Activated gamma-delta T cell treated with Interleukin-2 at 50 U/mL for 16 hours (primary cell): ENCODE data around the gene CKAP4.
"Not testable (repeated sequence)": the region's sequence is repeated elsewhere in the genome, so short reads cannot be mapped to it uniquely, and the experiment has no call there.

ENCODE experiments used
- DNase-seq: peaks from one replicate; pipeline ENCODE4 v3.0.0-alpha.2; 2020

CKAP4 gene, protein sequence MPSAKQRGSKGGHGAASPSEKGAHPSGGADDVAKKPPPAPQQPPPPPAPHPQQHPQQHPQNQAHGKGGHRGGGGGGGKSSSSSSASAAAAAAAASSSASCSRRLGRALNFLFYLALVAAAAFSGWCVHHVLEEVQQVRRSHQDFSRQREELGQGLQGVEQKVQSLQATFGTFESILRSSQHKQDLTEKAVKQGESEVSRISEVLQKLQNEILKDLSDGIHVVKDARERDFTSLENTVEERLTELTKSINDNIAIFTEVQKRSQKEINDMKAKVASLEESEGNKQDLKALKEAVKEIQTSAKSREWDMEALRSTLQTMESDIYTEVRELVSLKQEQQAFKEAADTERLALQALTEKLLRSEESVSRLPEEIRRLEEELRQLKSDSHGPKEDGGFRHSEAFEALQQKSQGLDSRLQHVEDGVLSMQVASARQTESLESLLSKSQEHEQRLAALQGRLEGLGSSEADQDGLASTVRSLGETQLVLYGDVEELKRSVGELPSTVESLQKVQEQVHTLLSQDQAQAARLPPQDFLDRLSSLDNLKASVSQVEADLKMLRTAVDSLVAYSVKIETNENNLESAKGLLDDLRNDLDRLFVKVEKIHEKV

DNA sequence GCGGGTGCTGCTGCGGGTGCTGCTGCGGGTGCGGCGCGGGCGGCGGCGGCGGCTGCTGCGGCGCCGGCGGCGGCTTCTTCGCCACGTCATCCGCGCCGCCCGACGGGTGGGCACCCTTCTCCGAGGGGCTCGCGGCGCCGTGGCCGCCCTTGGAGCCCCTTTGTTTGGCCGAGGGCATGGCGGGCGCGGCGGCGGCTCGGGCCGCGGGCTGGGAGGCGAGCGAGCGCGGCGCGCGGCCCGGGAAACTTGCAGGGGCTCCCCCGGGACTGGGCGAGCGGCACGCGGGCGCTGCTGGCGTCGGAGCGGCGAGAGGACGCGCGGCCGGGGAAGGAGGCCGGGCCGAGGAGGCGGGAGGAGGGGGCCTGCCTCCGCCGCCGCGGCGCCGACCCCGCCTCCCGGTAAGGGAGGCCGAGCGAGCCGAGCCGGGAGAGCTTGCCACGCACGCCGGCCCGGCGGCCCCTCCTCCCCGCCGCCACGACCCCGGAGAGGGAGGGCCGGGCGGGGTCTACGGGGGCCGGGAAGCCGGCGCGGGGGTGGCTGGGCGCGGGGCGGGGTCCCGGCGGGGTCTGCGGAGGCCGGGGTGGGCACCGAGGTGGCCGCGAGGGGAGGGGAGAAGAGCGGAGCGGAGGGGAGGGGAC lies at the start of gene CKAP4:
TSS of gene CKAP4 (minus strand) at position 347 of the 638 bp plus-strand sequence. CDS start at position 178, 169 bp downstream.
- peak; percentile 48 for DNase-seq

DNA sequence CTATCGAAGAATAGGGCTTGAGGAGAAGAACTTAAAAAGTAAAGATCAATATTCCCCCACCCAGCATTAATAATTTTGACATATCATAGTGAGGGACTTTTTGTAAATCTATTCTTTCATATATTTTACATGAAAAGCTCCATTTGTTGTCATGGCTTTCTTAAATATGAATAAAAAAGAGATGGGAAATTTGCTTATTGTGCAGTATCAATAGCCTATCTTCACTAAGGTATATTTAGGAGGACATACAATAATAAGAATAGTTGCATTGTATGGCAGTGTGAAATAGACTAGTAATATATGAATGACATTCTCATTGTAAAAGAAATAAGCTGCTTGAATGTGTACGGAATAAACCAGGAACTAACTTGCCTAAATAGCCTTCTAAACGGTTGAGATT lies 49.3 kb upstream of the CKAP4 start:
- DNase-seq, result no peak

DNA sequence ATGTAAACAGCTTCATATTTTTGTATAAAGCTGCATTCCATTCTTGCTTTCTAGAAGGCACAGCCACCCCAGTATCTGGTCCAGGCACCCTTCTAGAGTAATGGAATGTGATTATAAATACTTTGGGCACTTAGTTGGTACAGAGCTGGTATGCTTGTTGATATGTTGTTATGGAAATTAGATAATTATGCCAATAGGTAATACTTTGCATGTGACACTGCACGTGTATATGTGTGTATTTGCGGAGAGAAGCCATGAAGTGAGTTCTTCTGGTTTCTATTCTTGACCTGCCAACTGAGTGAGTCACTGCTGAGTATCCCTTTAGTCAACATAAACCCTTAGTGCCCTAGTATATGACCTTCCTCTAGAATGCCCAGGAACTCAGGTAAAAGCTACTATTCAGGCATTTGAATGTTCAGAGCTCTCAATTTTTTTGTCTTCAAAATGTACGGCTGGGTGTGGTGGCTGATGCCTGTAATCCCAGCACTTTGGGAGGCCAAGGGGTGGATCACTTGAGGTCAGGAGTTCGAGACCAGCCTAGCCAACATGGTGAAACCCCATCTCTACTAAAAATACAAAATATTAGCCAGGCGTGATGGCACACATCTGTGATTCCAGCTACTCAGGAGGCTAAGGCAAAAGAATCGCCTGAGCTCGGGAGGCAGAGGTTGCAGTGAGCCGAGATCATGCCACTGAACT lies 48.5 kb upstream of the CKAP4 start:
- DNase-seq, result no peak

DNA sequence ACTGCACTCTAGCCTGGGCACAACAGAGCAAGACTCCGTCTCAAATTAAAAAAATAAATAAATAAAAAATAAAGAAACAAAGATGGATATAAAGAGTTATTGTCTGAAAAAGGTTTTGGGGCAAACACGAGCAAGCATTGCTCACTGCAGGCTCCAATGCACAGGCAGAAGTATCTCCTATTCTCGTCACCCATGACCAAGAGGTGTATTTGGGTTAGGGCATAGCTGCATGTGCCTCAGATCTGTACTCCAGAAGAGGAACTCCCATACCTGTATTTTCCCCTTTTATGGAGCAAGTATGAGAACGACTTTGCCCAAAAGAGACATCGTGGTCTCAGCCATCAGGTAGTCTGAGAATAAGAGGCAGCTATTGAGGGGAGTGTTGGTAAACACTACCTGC lies 44.5 kb upstream of the CKAP4 start:
- DNase-seq, result no peak

DNA sequence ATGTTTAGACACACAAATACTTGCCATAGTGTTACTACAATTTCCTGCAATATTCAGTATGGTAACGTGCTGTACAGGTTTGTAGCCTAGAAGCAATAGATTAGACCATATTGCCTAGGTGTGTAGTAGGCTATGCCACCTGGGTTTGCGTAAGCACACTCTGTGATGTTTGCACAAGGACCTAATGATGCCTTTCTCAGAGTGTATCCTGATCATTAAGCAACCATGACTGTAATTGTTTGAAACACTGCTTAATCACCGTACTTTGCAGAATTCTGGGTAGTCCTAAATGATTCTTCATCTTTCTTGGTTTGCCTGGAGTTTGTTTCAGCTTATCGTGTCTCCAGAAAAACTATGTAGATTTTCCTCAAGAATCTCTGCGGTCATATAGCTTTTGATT lies 43.5 kb upstream of the CKAP4 start:
- DNase-seq, result no peak

DNA sequence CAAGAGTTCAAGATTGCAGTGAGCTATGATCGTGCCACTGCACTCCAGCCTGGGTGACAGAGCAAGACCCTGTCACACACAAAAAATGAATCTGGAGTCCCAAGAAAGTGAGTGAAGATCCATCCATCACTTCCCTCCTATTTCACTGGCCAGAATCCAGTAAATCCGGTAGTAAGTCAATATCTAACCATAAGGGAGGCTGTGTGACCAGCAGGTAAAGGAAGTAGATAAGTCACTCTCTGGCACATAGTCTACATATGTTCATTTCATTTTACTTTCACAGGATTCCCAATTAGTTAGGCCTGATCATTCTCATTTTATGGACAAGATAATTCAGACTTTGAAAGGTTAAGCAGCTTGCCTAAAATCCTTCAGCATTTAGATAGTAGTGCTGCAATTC lies 42.8 kb upstream of the CKAP4 start:
- DNase-seq, result no peak

DNA sequence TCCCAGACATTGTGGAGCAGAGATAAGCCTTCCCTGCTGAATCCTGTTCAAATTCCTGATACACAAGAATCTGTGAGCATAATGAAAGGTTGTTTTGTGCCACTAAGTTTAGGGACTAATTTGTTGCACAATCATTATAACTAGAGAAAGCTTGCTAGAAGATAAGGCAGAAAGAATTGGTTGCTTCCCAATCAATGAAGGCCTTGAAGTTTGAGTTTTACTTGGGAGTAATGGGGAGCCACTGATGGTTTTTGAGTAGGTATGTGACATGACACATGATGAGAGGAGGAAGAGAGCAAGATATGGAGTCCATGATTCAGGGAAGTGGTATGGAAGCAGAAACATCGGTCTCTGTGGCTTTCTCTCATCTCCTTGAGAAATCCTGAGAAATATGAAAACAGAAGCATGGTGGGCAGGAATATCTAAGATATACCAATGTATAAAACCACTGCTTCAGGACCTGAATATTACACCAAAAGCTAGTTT lies 41.4 kb upstream of the CKAP4 start:
- no peak for DNase-seq

DNA sequence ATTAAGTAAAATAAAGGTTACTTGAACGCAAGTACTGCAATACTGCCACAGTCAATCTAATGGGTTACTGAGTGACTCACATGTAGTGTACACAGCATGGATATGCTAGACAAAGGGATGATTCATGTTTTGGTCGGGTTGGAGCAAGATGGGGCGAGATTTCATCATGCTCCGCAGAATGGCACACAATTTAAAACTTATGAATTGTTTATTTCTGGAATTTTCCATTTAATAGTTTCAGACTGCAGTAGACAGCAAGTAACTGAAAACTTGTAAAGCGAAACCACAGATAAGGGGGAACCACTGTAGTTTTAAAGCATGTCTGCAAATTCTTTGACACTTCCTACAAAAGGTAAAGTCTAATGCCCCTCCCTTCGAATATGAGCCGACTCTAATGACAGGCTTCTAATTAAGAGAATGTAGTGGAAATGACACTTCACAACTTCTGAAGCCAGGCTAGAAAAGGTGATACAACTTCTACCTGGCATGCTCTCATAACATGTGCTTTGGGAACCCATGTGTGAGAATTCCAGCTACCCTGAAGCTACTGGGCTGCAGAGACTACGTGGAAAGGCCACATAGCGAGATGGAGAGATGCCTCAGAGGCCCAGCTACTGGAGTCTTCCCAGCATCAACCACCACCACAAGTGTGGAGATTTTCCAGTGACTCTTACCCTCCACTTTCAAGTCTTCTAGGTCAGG lies 40.8 kb upstream of the CKAP4 start:
- no peak for DNase-seq

DNA sequence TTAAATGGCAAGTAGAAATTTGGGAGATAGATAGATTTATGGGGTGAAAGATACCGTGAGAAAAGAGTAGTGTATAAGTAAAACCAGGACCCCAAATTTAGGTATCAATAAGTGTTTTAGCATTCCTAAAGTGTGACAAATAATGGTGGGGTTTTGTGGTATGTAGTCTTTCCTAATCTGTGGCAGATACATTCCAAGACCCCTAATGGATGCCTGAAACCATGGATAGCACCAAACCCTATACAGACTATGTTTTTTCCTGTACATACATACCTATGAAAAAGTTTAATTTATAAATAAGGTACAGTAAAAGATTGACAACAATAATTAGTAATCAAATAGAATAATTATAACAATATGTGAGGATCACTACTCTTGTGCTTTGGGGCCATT lies 40.3 kb upstream of the CKAP4 start:
- DNase-seq, result no peak

DNA sequence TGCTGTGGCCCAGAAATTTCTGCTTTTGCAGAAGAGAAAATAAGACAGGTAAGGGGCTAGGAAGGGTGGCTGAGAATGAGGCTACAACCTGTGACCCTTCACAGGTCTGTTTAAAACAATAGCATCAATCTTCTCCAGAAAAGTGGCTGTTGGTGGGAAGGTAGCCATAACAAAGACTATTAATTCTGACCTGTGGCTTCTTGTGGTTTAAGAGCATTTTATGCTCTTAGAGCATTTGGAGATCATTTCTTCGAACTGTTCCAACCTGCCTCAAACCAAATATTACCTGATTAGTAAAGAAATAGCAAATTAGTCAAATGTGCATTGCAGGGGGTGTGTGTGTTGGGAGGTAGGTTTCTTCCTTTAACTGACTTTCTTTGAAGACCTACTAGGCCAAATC lies 39.5 kb upstream of the CKAP4 start:
- DNase-seq, result no peak

DNA sequence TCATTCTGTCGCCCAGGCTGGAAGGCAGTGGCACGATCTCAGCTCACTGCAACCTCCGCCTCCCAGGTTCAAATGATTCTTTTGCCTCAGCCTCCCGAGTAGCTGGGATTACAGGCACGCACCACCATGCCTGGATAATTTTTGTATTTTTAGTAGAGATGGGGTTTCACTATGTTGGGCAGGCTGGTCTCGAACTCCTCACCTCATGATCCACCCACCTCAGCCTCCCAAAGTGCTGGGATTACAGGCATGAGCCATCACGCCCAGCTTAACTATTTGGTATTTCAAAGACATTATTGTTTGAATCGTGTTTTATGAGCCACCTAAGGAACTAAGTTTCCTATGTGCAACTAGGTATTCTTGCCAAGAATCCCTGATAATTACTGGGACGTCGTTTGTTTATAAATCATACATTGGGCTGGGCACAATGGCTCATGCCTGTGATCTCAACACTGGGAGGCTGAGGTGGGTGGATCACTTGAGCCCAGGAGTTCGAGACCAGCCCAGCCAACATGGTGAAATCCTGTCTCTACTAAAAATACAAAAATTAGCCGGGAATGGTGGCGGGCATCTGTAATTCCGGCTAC lies 38.8 kb upstream of the CKAP4 start:
- DNase-seq, result not testable (repeated sequence)

DNA sequence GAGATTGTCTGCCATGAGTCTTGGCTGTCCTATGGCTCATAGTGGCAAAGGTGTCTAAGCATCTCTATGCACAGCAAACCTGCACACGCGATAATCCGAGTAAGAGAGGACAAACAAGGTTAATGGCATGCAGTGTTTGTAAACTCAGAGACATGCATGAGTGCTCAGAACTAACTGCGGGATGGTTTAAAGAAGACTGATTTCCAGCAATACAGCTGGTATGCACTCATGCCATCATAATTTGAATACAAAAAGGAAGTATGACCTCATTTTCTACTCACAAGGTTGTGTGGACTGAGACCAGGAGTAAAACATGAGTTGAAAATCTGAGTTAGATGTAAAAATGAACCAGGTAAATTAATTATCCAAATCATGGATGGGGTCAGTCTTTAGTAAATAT lies 38.2 kb upstream of the CKAP4 start:
- no peak for DNase-seq

DNA sequence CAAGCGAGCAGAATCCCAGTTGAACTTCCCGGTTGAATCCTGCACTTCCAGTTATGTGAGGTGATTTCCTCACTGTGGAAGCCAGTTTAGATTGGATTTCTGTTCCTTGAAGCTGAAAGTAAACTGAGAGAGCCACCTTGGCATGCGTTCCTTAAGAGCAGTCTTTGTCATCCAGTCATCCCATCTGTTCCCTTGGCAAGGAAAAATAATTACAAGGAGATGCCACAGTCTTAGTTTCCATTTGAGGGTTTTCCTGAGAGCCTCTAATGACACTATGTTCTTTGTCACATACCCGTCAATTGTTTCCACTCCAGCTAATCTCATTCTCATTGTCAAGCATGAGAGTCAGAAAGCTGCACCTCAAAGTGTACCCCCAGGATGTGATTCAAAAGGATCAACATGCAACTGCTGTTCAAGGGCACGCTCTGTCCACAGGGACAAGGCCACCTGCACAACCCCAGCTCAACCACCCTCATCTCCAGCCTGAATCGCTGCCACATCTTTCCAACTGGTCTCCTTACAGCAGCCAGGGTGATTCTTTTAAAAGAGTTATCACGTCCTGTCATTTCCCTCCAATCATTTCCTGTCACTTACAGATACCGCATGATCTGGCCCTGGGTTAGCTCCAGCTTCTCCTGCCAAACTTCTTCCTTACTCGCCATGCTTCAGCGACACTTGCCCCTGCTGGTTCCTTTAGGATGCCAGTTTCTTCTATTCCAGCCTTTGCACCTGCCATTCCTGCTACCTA lies 36.7 kb upstream of the CKAP4 start:
- DNase-seq, result no peak

DNA sequence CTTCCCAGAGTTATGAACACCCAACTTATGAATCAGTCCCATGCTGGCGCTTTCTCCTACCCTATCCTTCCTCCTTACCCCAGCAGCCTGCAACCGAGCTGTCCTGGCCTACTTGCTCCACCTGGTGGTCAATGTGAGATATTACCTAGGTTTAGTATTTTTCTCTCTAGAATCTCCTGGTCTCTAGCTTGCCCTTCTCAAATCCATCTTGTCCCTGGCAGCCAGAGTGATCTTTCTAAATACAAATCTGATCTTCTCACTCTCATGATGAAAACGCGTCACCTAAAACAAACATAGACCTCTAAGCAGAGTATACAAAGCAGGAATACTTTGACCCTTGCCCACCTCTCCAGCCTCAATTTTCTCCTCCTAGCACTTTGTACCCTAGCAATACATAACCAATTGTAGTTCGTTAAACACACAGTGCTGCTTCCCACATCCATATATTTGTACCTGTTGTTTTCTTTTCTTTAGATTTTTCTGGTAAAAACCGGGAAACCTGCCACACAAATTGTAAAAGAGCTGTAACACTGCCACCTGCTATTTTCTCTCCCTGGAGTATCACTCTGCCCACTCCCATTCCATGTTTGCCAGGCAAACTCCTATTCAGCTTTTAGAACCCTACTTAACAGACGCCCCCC lies 34.8 kb upstream of the CKAP4 start:
- peak; percentile 34 for DNase-seq

DNA sequence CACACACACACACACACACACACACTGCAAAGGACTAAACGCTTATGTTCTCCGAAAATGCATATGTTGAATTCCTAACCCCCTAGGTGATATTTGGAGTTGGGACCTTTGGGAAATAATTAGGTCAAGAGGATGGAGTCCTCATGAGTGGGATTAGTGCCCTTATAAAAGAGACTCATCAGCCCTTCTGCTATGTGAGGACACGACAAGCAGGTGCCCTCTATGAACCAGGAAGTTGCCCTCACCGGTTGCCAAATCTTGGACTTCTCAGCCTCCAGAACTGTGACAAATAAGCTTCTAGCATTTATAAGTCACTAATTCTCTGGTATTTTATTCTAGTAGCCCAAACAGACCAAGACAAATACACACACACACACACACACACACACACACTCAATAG lies 34.0 kb upstream of the CKAP4 start:
- DNase-seq, result no peak

DNA sequence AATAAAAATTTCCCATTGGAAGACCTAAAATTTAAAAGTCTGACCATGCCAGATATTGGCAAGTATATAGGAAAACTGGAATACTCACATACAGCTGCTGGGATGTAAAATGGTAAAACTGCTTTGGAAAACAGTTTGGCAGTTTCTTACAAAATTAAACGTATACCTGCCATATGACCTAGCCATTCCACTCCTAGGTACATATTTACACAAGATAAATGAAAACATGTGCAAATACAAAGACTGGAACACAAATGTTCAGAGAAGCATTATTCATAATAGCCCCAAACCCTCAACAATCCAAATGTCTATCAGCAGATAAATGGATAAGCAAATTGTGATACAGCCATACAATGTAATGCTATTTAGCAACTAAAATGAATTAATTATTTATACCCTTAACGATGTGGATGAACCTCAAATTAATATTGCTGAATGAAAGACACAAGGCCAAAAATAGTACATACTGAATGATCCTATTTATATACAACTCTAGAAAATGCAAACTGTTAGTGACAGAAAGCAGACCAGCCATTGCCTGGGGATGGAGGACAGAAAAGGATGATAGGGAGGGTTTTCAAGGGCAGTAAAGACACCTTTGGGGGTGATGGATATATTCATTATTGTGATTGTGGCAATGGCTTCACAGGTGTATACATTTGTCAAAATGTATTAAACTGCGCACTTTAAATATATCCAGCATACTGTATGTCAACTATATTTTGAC lies 33.4 kb upstream of the CKAP4 start:
- DNase-seq, result no peak

DNA sequence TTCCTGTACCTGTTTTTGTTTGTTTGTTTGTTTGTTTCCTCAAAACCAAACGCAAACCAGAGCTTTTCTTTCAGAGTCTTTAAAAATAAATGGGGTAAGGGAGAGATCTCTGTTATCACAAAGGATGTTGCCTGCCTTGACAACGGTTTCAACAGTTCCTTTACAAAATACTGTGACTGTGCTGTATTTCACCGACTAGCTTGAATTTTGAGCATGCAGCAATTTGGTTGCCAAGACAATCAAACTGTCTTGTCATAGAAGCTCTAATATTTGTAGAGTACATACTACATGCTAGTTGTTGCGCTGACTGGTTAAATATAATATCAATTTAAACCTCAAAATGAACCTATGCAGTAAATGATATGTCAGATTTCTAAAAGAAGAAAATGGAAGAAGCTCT lies 32.3 kb upstream of the CKAP4 start:
- no peak for DNase-seq

DNA sequence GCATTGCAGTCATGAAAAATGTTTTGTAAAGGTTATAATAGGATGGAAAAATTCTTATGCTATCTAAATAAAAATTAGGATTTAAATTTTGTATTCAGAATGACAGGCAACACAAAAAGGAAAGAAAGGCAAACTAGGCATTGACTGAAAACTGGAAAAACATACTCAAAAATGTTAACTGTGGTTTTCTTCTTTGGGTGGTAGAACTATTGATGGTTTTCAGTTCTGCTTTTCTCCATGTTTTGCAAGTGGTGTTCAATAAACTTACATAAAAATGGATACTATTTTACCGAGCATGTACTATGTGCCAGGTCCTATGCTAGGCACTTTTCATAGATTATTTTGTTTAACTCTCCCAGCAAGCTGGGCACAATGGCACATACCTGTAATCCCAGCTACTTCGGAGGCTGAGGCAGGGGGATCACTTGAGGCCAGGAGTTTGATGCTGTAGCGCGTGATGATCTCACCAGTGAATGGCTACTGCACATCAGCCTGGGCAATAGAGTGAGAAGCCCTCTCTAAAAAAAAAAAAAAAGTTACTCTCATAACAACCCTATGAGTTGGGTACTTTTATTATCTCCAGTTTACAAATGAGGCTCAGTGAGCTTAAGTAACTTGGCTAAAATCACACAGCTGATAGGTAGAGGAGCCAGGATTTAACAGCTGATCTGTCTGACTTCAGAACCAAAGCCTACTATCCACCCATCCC lies 28.4 kb upstream of the CKAP4 start:
- DNase-seq, result no peak

DNA sequence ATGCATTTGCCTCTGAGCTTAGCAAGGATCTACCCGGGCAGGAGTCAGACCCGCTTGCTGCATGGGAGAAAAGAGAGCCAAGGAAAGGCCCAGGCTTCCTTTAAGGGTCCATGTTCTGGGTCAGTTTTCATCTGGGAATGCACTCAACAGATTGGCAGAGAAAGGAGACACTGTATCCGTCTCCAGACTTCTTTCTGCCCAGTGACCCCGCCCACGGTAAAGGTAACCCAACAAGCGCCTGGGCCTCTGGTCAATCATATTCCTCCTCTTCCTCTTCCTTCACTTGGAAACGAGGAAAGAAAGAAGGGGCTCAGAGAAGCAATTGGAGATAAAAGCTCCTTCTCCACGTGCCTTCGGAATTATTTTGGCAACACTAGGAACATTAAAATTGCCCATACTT lies 27.6 kb upstream of the CKAP4 start:
- DNase-seq, result no peak
